Right lobe of liver (tissue), 4 donors: Measurements from ENCODE around the gene KRTAP5-6.

ENCODE experiments used
- CTCF ChIP-seq, 4 donors: fragments of 200-600 bp in 3 of 4; fragments of 450-650 bp in 1 of 4; IDR thresholded peaks; one replicate each; pipeline versions ENCODE4 v1.5.1 to v1.8.0; 2016 to 2022; ENCODE audit warnings: antibody characterized with exemption in 4 of 4, mild to moderate bottlenecking in 2 of 4
- POLR2A ChIP-seq: fragments of 450-650 bp; IDR thresholded peaks from one replicate; pipeline ENCODE4 v1.6.1; 2017; ENCODE audit warnings: antibody characterized with exemption, mild to moderate bottlenecking
- donor health status: DM: no; HTN: no; CAD: no.
- donor health status: DM: no; HTN: no; CAD: no.
- donor health status: DM: no; HTN: yes; CAD: no.

- no peak for TF ChIP-seq CTCF (IDR thresholded peaks at IDR 0.05)
- no peak for TF ChIP-seq POLR2A
Measured at GRCh38 chr11:1691878-1692707, 4.9 kb upstream of the KRTAP5-6 start.
